GM10266 (cell line): ENCODE measurements around the gene ZNF766.
"Not testable (repeated sequence)": the region's sequence is repeated elsewhere in the genome, so short reads cannot be mapped to it uniquely, and the experiment has no call there.

ENCODE experiments used
- DNase-seq: peaks from one replicate; pipeline ENCODE4 v3.0.0; 2012; ENCODE audit errors: extremely low spot score
- CTCF ChIP-seq: IDR thresholded peaks from 2 replicates; pipeline ENCODE4 v1.5.1; 2012; ENCODE audit warnings: mild to moderate bottlenecking, low read depth; ENCODE audit not compliant: control insufficient read depth, insufficient read depth; ENCODE audit errors: missing control alignments

ZNF766 gene

GRCh38 chr19:52274191-52274590 is 4.8 kb downstream of the ZNF766 start:
- no peak for TF ChIP-seq CTCF
- no peak for DNase-seq

DNA sequence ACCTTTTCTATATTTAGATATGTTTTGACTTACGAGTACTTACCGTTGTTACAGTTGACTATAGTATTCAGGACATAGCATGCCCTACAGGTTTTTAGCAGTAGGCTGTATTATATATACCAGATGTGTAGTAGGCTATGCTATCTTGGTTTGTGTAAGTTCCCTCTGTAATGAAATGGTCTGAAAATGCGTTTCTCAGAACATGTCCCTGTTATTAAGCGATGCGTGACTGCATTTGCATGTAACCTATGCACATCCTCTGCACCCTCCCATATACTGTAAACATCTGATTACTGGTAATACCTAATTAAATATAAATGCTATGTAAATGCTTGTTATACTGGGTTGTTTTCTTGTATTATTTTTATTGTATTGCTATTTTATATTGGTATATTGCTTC is 6.6 kb downstream of the ZNF766 start:
- TF ChIP-seq CTCF = no peak

DNA sequence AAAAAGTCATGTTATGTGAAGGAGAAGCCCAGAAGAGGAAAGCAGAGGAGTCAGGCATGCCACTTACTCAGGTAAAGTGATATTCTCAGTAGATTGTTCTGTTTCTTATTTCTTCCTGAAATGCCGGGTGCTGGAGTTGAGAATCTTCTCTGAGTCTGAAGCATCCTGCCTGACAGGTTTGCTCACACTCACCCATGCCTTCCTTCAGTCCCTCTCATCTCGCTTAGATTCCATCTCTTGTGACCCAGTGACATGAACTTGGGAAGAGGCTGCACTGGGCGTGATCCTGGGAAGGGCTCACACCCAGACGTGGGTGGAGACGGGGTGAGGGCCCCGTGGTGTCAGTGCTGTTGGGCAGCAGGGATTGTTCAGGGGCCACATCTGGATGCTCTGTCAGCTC is 8.1 kb downstream of the ZNF766 start:
- no peak for DNase-seq
- no peak for TF ChIP-seq CTCF

More for the DNA sequence above, 6.6 kb downstream of the ZNF766 start:
- DNase-seq = no peak

GRCh38 chr19:52286256-52286655 is 16.9 kb downstream of the ZNF766 start:
- no peak for DNase-seq
- TF ChIP-seq CTCF = no peak

DNA sequence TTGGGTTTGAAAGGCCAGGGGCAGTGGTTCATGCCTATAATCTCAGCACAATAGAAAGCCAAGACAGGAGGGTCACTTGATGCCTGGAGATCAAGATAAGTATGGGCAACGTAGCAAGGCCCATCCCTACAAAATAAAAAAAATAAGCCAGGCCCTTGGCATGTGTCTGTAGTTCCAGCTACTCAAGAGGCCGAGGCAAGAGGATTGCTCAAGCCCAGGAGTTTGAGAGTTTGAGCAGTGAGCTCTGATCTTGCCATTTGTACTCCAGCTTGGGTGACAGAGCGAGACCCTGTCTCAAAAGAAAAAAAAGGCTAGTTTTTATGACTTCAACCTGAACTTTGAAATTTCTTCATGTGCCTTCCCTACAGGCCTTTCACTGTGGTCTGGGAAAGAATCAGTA is 22.4 kb downstream of the ZNF766 start:
- TF ChIP-seq CTCF = no peak
- no peak for DNase-seq

DNA sequence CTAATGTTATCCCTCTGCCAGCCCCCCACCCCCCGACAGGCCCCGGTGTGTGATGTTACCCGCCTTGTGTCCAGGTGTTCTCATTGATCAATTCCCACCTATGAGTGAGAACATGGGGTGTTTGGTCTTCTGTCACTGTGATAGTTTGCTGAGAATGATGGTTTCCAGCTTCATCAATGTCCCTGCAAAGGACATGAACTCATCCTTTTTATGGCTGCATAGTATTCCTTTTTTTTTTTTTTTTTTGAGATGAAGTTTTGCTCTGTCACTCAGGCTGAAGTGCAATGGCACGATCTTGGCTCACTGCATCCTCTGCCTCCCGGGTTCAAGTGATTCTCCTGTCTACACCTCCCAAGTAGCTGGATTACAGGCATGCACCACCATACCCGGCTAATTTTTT is 23.6 kb downstream of the ZNF766 start:
- not testable (repeated sequence) for DNase-seq

- no peak for TF ChIP-seq CTCF
- no peak for DNase-seq
These were observed 27.0 kb downstream of the ZNF766 start for GRCh38 chr19:52296400-52296772.
